GM12878 (cell line): ENCODE results near the gene SSBP2. TPM values are rescaled to one million over a fixed set of nuclear protein-coding genes. Genes with fewer than 3 reads are reported as not detected.
A peak's percentile ranks its signal among the peaks of the same experiment; 100 is the strongest.

Source experiments
- BCL11A ChIP-seq: IDR thresholded peaks from 2 replicates; pipeline ENCODE4 v1.6.1; 2011; ENCODE audit warnings: low read depth, low read length
- CBFB ChIP-seq: IDR thresholded peaks from 2 replicates; pipeline ENCODE4 v1.6.1; 2016; ENCODE audit warnings: antibody characterized with exemption, low read depth
- EED ChIP-seq: sonication (generic); IDR thresholded peaks from 2 replicates; pipeline ENCODE4 v1.6.1; 2016; ENCODE audit warnings: antibody characterized with exemption, low read depth
- GATAD2B ChIP-seq: fragments of 450-650 bp; conservative IDR thresholded peaks from 2 replicates; pipeline ENCODE4 v1.6.1; 2017; ENCODE audit warnings: low read depth, mild to moderate bottlenecking, moderate library complexity
- HDGF ChIP-seq: fragments of 450-650 bp; IDR thresholded peaks from 2 replicates; pipeline ENCODE4 v1.6.1; 2016; ENCODE audit warnings: antibody characterized with exemption
- LARP7 ChIP-seq: fragments of 450-650 bp; IDR thresholded peaks from 2 replicates; pipeline ENCODE4 v1.6.1; 2017; ENCODE audit warnings: mild to moderate bottlenecking
- MEF2A ChIP-seq: IDR thresholded peaks from 2 replicates; pipeline ENCODE4 v1.6.1; 2011; ENCODE audit warnings: low read depth, mild to moderate bottlenecking, low read length, moderate library complexity; ENCODE audit not compliant: insufficient read depth
- MTA2 ChIP-seq: fragments of 450-650 bp; IDR thresholded peaks from 2 replicates; pipeline ENCODE4 v1.6.1; 2016; ENCODE audit warnings: low read depth, mild to moderate bottlenecking, moderate library complexity
- MTA3 ChIP-seq: IDR thresholded peaks from 2 replicates; pipeline ENCODE4 v1.6.1; 2012; ENCODE audit warnings: low read length, inconsistent platforms, borderline replicate concordance
- NFIC ChIP-seq: IDR thresholded peaks from 2 replicates; pipeline ENCODE4 v1.6.1; 2012; ENCODE audit warnings: low read depth, mild to moderate bottlenecking, inconsistent platforms, low read length, moderate library complexity
- NR2F1 ChIP-seq: fragments of 450-650 bp; conservative IDR thresholded peaks from 2 replicates; pipeline ENCODE4 v1.6.1; 2017; ENCODE audit warnings: mild to moderate bottlenecking
- POLR2AphosphoS2 ChIP-seq: IDR thresholded peaks from 2 replicates; pipeline ENCODE4 v1.6.1; 2011; ENCODE audit warnings: low read depth, mild to moderate bottlenecking, low read length, improper control_type of control experiment, moderate library complexity
- RAD21 ChIP-seq: IDR thresholded peaks from 2 replicates; pipeline ENCODE4 v1.6.1; 2011; ENCODE audit warnings: mild to moderate bottlenecking, low read depth, low read length, moderate library complexity; ENCODE audit not compliant: insufficient read depth
- polyA plus RNA-seq, 11 experiments: library from polyadenylated mRNA; depleted of rRNA in 4 of 11; unstranded in 6 of 11; stranded (reverse) in 5 of 11; fragments of >200 nt; fragmentation: Nextera tagmentation in 4 of 11; fragmentation: Illumina TruSeq in 1 of 11; extraction: Ambion mirVana in 4 of 11; extraction: Trizol in 1 of 11; gene quantifications; 1 replicate in 1 of 11; 2 replicates in 10 of 11; pipeline versions ENCODE4 v1.2.1 to v1.2.3, GENCODE V29; 2011 to 2016; ENCODE audit warnings: inconsistent platforms in 2 of 11, missing spikeins in 2 of 11, low read depth in 1 of 11
- total RNA-seq, 4 experiments: library from RNA; depleted of rRNA in 3 of 4; stranded (reverse); fragments of >200 nt in 3 of 4; fragmentation: Illumina TruSeq in 1 of 4; extraction: Trizol in 1 of 4; gene quantifications; 2 replicates each; pipeline versions ENCODE4 v1.2.1 to v1.2.3, GENCODE V29; 2013 to 2021
- TF ChIP-seq, protein P1 (sequence below): IDR thresholded peaks from 2 replicates; pipeline ENCODE4 v1.6.1; 2012; ENCODE audit warnings: mild to moderate bottlenecking, low read depth, low read length

The SSBP2 gene
- total and polyA plus RNA-seq, 10 of the 15 experiments (the other 5 are each of a cell fraction or from before 2014, with no cell fraction given): 52.2 to 132 (median 110) TPM

DNA sequence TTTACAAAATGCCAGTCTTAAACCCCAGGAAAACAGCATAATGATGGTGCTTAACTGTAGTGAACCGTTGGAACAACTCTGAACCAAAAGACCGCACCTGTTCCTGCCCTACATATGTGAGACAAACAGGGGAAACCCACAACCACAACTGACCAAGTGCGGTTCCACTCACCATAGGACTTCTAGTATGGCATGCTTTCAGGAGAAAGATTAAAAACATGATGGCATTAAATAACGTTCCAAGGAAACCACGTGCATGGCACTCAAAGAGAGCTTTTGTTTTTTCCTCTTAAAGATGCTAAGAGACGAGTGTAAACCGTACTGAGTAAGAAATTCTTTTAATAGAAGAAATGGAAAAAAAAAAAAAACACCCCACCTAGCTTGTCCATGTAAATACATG lies 119.8 kb downstream of the SSBP2 start (continued):
- TF ChIP-seq MTA2: peak; percentile 31; the same call in 1 of the 2 replicates
- TF ChIP-seq GATAD2B: no peak
- no peak for TF ChIP-seq NR2F1
- no peak for TF ChIP-seq HDGF
- TF ChIP-seq POLR2AphosphoS2: no peak
- no peak for TF ChIP-seq RAD21
- TF ChIP-seq NFIC: peak; percentile 51; the same call in 1 of the 2 replicates
- no peak for TF ChIP-seq MEF2A
- peak; percentile 86 for TF ChIP-seq CBFB
- TF ChIP-seq MTA3: no peak
- no peak for TF ChIP-seq LARP7
- TF ChIP-seq, protein P1, sequence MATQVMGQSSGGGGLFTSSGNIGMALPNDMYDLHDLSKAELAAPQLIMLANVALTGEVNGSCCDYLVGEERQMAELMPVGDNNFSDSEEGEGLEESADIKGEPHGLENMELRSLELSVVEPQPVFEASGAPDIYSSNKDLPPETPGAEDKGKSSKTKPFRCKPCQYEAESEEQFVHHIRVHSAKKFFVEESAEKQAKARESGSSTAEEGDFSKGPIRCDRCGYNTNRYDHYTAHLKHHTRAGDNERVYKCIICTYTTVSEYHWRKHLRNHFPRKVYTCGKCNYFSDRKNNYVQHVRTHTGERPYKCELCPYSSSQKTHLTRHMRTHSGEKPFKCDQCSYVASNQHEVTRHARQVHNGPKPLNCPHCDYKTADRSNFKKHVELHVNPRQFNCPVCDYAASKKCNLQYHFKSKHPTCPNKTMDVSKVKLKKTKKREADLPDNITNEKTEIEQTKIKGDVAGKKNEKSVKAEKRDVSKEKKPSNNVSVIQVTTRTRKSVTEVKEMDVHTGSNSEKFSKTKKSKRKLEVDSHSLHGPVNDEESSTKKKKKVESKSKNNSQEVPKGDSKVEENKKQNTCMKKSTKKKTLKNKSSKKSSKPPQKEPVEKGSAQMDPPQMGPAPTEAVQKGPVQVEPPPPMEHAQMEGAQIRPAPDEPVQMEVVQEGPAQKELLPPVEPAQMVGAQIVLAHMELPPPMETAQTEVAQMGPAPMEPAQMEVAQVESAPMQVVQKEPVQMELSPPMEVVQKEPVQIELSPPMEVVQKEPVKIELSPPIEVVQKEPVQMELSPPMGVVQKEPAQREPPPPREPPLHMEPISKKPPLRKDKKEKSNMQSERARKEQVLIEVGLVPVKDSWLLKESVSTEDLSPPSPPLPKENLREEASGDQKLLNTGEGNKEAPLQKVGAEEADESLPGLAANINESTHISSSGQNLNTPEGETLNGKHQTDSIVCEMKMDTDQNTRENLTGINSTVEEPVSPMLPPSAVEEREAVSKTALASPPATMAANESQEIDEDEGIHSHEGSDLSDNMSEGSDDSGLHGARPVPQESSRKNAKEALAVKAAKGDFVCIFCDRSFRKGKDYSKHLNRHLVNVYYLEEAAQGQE: no peak
- peak; percentile 60; the same call in 1 of the 2 replicates for TF ChIP-seq BCL11A
- peak; percentile 83 for TF ChIP-seq EED
